Measurements from ENCODE around the gene LRRFIP2.

Gene LRRFIP2

DNA sequence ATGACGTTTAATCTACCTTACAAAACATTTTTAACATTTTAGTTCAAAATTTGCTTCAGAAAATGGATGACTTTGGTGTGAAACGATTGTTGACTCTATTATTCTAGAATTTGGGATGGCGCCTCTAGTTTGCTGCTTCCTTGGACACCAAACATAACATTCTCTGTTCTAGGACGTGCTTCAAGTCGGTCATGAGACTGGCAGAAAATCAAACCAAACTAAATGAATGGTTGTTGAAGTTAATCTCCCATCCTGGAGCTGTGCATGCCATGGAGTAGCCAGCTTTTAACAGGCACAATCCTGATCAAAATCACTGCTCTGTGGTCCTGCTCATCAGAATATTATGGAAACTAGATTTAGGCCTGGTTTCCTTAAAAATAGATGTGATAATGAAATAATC lies 9.6 kb upstream of the LRRFIP2 start:
- TF ChIP-seq, protein P1, sequence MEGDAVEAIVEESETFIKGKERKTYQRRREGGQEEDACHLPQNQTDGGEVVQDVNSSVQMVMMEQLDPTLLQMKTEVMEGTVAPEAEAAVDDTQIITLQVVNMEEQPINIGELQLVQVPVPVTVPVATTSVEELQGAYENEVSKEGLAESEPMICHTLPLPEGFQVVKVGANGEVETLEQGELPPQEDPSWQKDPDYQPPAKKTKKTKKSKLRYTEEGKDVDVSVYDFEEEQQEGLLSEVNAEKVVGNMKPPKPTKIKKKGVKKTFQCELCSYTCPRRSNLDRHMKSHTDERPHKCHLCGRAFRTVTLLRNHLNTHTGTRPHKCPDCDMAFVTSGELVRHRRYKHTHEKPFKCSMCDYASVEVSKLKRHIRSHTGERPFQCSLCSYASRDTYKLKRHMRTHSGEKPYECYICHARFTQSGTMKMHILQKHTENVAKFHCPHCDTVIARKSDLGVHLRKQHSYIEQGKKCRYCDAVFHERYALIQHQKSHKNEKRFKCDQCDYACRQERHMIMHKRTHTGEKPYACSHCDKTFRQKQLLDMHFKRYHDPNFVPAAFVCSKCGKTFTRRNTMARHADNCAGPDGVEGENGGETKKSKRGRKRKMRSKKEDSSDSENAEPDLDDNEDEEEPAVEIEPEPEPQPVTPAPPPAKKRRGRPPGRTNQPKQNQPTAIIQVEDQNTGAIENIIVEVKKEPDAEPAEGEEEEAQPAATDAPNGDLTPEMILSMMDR (conservative IDR thresholded peaks at IDR 0.05; ENCODE audit: low read depth, low read length), result no peak
- no peaks in the 10 kb centered on the region for H3K4me1 ChIP-seq (ENCODE audit: low read depth, poor library complexity, severe bottlenecking)
- no peak overlapping the region for H3K4me2 ChIP-seq
- no peaks in the 10 kb centered on the region for H3K27me3 ChIP-seq (ENCODE audit: insufficient read depth, low read depth)
- no peak overlapping the region for H3K9ac ChIP-seq
- H4K20me1 ChIP-seq (ENCODE audit: insufficient read depth), result no peaks in the 10 kb centered on the region
- no peaks in the 10 kb centered on the region for H3K36me3 ChIP-seq (ENCODE audit: insufficient read depth)
- H3K27ac ChIP-seq, result no peak overlapping the region
- H2AFZ ChIP-seq (ENCODE audit: low read depth), result no peak overlapping the region
- H3K4me3 ChIP-seq (IDR thresholded peaks at IDR 0.05; ENCODE audit: insufficient read depth, low read depth, low read length), result no peak overlapping the region
- no peaks in the 10 kb centered on the region; the same call in 1 of the 2 replicates for H3K79me2 ChIP-seq (ENCODE audit: insufficient read depth, low read depth)

DNA sequence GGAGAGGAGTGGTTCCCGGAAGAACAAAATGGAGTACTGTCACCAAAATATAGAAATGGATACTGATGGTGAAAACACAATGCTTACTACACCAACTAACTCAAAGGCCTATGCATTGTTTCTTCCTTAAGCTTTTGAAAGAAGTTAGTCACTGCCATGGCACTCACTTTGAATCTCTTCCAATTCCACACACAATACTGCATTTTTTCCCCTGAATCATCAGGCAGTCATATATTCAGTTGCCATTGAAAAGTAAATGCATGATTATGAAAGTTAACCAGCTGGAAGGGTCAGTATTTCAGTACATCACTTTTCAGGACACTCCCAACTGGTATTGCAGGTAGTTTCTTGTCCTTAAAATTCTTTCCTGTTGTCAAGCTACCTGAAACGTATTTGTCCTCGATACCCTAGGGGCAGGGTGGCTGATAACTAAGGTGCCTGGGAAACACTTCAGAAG lies 9.0 kb upstream of the LRRFIP2 start:
- no peak overlapping the region for H2AFZ ChIP-seq (ENCODE audit: low read depth)
- TF ChIP-seq, protein P1 (conservative IDR thresholded peaks at IDR 0.05; ENCODE audit: low read depth, low read length), result no peak
- no peak overlapping the region for H3K4me3 ChIP-seq (IDR thresholded peaks at IDR 0.05; ENCODE audit: insufficient read depth, low read depth, low read length)
- H3K9ac ChIP-seq, result no peak overlapping the region
- no peaks in the 10 kb centered on the region for H4K20me1 ChIP-seq (ENCODE audit: insufficient read depth)
- H3K4me1 ChIP-seq (ENCODE audit: low read depth, poor library complexity, severe bottlenecking), result no peaks in the 10 kb centered on the region
- no peak overlapping the region for H3K4me2 ChIP-seq
- no peaks in the 10 kb centered on the region for H3K27me3 ChIP-seq (ENCODE audit: insufficient read depth, low read depth)
- H3K27ac ChIP-seq, result no peak overlapping the region
- H3K36me3 ChIP-seq (ENCODE audit: insufficient read depth), result no peaks in the 10 kb centered on the region
- no peaks in the 10 kb centered on the region; the same call in 1 of the 2 replicates for H3K79me2 ChIP-seq (ENCODE audit: insufficient read depth, low read depth)

DNA sequence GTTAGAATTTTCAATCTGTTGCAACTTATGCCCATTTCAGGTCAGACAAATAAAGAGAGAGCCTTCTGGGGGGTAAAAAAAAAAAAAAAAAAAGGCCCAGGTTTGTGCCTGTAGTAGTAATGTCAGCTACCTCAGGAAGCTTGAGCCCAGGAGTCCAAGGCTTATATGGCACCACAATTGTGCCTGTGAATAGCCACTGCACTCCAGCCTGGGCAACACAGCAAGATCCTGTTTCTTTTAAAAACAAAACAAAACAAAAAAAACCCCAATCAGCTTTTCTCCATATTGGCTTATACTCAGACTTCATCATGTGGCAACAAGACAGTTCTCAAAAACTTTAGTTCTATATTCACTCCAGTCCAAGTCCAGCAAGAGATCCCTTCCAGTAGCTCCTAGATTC lies 8.4 kb upstream of the LRRFIP2 start:
- Histone ChIP-seq H3K79me2 (ENCODE audit: insufficient read depth, low read depth) (no peaks in the 10 kb centered on the region; the same call in 1 of the 2 replicates), H3K9ac (no peak overlapping the region), H3K27ac (no peak overlapping the region), H3K36me3 (ENCODE audit: insufficient read depth) (no peaks in the 10 kb centered on the region), H3K4me2 (no peak overlapping the region), H2AFZ (ENCODE audit: low read depth) (no peak overlapping the region), H4K20me1 (ENCODE audit: insufficient read depth) (no peaks in the 10 kb centered on the region), H3K4me3 (IDR thresholded peaks at IDR 0.05; ENCODE audit: insufficient read depth, low read depth, low read length) (no peak overlapping the region), H3K27me3 (ENCODE audit: insufficient read depth, low read depth) (no peaks in the 10 kb centered on the region), H3K4me1 (ENCODE audit: low read depth, poor library complexity, severe bottlenecking) (peaks cover 3% of the 10 kb centered on the region)
- TF ChIP-seq, protein P1 (conservative IDR thresholded peaks at IDR 0.05; ENCODE audit: low read depth, low read length), result no peak

DNA sequence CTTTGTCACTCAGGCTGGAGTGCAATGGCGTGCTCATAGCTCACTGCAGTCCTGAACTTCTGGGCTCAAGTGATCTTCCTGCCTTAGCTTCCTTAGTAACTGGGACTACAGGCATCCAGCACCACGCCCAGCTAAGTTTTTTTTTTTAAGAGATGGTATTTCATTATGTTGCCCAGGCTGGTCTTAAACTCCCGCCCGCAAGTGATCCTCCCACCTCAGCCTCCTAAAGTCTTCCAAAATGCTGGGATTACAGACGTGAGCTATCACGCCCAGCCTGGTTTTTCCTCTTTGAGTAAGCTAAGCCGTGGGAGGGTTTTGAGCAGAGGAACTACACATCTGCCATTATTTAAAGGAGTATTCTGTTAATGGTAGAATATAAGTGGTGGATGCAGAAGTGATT lies 7.4 kb upstream of the LRRFIP2 start:
- Histone ChIP-seq H3K79me2 (ENCODE audit: insufficient read depth, low read depth) (no peaks in the 10 kb centered on the region; the same call in 1 of the 2 replicates), H2AFZ (ENCODE audit: low read depth) (no peak overlapping the region), H4K20me1 (ENCODE audit: insufficient read depth) (no peaks in the 10 kb centered on the region), H3K4me2 (no peak overlapping the region), H3K36me3 (ENCODE audit: insufficient read depth) (no peaks in the 10 kb centered on the region), H3K9ac (no peak overlapping the region), H3K27me3 (ENCODE audit: insufficient read depth, low read depth) (no peaks in the 10 kb centered on the region), H3K27ac (no peak overlapping the region), H3K4me1 (ENCODE audit: low read depth, poor library complexity, severe bottlenecking) (peaks cover 9% of the 10 kb centered on the region), H3K4me3 (IDR thresholded peaks at IDR 0.05; ENCODE audit: insufficient read depth, low read depth, low read length) (no peak overlapping the region)
- TF ChIP-seq, protein P1 (conservative IDR thresholded peaks at IDR 0.05; ENCODE audit: low read depth, low read length), result no peak

Data from KMS-11 (cell line).